ACHN (cell line): ENCODE measurements around the gene PGAP2.
"Not testable (repeated sequence)": the region's sequence is repeated elsewhere in the genome, so short reads cannot be mapped to it uniquely, and the experiment has no call there.

Experiments used
- DNase-seq: peaks from one replicate; pipeline ENCODE4 v3.0.0-alpha.2; 2015
- in situ Hi-C: cut with HindIII; loops from 2 replicates; pipeline ENCODE4 v1.10.0; 2017; ENCODE audit warnings: low sequenced_read_pairs, low pct_ligation_motif_present, low pct_unique_long_range_greater_than_20kb

Gene PGAP2

DNA sequence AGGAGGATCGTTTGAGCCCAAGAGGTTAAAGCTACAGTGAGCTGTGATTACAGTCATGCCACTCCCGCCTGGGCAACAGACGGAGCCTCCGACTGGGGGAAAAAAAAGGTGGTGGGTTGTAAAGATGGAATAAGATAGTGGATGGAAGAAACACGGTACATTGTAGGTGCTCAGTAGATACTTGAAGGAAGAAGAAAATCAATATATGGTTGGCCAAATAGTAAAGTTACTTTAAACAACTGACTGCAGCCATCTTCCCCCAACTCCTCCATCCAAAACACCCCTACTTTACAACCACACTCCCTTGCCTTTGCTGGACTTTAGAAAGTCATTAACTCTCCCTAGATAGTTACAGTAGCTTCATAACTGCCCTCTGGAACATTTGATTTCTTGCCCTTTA is 8.5 kb upstream of the PGAP2 start:
- no peak for DNase-seq
- in situ Hi-C loops: no loop called here

DNA sequence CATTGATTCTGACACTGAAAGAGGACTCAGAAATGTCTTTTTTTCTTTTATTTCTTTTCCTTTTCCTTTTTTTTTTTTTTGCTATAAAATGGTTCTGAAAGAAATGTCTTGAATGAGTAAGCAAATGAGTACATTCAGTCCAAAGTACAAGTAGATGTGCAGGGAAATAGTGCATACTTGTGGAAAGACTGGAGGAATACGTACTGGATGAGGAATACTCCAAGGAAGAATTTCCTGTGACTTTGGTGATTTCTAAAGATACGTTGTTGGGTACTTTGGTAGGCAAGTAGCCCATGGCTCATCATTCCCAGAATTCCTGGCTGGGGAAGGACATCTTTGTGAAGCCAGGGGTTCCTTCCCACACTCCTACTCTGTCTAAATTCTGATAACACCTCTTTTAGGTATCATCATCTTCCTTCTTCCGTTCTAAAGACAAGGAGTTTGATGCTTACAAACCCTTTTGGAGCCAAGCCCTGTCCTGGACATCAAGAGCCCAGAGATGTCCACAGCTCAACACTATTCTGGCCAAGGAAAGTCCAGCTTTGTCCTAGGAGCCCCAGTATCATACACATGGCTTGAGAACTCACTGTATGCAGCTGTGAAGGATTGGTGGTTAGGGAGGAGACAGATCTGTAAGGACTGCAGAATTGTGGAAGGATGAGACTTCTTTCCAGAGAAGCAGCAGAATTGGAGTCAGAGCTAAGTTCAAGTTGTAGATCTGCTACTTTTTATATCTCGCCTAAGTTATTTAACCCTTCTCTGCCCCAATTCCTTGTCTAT is 6.2 kb upstream of the PGAP2 start:
- in situ Hi-C loops: no loop called here
- peak; percentile 76 for DNase-seq

DNA sequence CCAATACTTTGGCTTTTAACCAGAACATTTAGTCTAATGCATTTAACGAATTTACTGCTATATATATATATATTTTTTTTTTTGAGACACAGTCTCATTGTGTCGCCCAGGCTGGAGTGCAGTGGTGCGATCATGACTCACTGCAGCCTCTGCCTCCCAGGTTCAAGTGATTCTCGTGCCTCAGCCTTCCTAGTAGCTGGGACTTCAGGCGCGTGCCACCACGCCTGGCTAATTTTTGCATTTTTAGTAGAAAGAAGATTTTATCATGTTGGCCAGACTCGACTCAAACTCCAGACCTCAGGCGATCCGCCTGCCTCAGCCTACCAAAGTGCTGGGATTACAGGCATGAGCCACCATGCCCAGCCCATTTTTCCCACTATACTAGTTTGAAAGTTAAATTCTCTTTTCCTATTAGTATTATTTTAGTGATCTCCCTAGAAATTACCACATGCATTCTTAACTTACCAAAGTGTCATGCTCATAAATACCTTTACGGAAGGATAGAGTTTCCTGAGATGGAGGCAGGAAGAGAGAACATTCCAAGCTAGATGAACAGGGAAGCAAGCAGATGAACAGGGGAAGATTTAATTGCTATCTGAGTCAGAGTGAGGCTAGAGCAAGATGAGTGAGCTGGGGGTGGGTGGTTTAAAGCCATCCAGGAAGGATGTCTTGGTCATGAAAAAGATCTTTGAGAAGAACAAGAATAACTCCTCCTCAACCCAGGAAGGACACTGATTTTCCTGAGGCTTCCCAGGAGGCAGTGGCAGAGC is 4.4 kb upstream of the PGAP2 start:
- in situ Hi-C loops: no loop called here
- no peak for DNase-seq

DNA sequence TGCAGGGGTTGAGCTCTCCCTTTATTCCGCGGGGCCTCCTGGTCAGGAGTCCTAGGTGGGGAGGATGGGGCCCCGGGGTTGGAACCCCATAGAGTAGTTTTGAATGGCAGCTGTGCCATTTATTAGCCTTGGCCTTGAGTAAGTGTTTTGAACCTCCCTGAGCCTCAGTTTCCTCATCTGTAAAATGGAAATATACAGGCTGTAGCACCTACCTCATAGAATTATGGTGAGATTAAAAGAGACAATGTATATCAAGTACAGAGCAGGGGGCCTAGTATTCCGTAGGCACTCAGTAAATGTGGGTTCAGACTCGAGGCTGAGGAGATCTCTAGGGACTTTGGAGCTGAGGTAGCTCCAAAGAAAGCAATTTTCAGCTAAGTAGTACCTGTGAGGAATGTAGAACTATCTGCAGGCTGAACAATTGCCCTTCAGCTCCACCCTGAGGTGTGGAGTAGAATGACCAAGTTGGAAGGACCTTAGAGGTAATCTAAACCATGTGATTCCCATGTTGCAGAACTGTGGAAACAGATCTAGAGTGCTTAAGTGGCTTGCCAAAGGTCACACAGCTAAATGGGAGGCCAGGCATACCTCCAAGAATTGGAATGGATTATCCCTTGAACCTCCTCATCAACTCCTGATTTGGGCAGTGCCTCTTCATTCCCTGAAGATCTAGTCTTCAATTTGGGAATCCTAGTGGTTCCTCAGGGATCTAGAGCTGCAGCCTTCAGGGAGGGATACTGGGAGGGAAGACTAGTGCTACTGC is 682 bp downstream of the PGAP2 start:
- peak; percentile 62 for DNase-seq
- in situ Hi-C loops: no loop called here

DNA sequence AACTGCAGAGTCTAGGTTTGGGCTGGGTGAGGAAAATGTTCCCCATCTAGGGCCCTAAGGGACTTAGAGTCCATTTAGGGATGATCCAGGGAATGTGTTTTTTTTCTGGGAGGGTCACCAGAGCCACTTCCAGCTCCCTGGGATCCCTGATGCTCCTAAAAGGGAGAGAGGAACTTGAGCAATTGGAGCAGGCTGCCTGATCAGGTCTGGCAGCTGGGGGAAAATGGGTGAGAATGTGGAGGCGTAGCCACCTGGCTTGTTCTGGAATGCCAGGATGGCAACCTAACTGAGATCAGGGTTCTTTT is 1.2 kb downstream of the PGAP2 start:
- in situ Hi-C loops: no loop called here
- no peak for DNase-seq

DNA sequence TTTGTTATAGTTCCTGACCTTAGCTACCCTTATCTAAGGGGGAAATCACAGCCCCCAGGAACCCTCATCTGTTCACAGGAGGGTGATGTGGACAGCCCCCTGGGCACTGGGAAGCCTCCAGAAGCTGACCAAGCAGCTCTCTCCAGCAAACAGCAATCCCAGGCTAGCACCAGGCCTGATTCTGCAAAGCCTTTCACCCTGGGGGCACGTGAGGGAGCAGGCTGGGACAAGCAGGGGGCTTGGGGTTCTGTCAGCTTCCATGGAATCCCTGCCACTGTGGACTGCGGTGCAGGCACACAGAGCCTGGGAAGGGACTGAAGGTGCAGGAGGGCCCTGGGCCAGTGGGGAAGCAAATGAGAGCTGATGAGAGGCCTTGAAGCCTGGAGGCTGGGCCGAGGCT is 2.1 kb downstream of the PGAP2 start:
- in situ Hi-C loops: no loop called here

DNA sequence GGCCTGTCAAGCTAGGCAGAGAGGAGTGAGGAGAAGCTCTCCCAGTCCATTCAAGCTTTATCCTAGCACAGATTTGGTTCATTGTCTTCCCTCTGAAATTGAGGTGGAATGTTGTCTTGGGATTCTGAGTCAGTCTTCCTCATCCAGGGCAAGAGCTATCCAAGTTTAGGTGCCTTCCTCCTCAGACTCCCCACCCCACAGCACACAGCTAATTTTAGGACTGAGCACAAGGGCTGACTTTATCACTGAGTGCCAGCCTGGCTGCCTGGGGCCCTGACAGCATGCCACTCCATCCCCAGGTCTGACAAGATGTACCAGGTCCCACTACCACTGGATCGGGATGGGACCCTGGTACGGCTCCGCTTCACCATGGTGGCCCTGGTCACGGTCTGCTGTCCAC is 2.6 kb downstream of the PGAP2 start:
- no peak for DNase-seq
- in situ Hi-C loops: no loop called here

More for the DNA sequence above, 2.1 kb downstream of the PGAP2 start:
- no peak for DNase-seq

DNA sequence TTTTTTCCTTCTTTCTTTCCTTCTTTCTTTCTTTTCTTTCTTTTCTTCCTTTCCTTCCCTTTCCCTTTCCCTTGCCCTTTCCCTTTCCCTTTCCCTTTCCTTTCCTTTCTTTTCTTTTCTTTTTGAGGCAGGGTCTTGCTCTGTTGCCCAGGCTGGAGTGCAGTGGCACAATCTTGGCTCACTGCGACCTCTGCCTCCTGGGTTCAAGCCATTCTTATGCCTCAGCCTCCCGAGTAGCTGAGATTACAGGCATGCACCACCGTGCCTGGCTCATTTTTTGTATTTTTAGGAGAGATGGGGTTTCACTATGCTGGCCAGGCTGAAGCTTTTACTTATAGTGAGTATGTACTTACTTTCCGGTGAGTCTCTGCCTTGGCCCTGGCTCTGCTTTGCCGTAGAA is 6.5 kb downstream of the PGAP2 start:
- in situ Hi-C loops, DNase-seq: not testable (repeated sequence)

DNA sequence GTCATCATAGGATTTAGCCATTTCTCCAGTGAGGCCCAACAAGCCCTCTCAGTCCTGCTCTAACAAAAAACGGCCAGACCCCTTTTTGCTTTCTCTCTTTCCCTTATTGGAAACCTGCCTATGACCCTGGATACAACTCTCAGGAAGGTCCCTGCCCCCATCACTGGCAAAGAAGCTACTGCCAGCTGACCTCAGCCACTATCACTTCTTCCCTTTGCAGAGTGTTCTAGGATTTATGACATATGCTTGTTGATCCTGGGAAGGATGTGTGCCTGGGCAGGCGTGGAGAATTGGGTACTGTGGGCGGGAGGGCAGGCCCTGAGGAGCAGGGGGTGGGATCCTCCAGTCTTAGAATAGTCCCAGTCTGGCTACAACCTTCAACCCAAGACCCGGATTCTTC is 7.5 kb downstream of the PGAP2 start:
- in situ Hi-C loops: no loop called here
- DNase-seq: no peak

DNA sequence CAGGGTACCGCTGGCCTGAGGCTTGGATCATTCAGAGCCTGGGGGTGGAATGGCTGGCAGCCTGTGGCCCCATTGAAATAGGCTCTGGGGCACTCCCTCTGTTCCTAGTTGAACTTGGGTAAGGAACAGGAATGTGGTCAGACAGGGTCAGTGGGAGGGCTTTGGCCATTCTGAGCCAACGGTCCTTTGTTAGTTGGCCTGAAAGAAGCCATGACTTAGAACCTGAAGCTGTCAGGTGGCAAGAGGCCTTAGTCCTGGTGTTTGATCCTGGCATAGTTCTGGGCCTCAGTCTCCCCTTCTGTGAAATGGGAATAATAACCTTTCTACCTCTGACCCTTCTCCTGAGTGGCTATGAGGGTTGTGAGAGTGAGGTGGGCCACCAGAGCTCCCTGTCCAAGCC is 8.3 kb downstream of the PGAP2 start:
- in situ Hi-C loops: no loop called here

DNA sequence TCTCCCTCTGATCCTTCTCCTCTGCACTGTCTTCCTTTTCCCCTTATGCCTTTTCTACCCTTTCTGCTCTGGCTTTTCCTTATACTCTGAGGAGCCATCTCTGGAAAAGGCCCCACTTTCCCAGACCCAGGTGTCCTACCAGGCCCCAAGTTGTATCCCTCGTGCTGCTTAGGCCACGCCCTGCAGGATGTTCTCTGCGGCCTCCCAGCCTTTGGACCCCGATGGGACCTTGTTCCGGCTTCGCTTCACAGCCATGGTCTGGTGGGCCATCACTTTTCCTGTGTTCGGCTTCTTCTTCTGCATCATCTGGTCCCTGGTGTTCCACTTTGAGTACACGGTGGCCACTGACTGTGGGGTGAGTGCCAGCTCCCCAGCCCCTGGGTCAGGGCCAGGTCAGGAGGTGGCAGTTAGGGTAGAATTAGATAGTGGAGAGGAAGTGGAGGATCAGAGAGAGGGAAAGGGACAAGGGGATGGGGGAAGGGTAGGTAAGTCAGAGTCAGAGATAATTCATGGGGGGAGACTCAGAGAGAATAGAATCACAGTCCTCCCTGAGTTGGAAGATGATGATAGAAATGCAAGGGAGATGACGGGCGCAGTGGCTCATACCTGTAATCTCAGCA is 8.9 kb downstream of the PGAP2 start:
- no peak for DNase-seq
- in situ Hi-C loops: no loop called here

More for the DNA sequence above, 8.3 kb downstream of the PGAP2 start:
- no peak for DNase-seq

DNA sequence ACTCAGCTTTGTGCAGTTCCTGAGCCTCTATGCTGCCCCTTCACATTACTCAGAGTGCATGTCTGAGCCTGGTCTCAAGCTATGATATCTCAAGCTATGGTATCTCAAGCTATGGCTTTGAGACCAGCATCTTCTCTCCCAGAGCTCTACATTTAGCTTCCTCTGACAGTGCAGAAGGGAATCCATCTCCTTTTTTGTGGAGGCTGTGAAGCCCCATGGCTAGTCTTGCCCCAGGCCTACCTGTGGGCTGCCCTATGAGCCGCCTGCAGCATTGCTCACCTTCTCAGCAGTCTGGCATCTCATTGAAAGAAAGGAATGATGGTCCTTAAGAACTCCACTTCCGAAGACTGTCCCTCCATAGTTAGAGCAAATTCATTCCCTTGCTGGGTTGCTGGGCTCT is 12.6 kb downstream of the PGAP2 start:
- in situ Hi-C loops: no loop called here

DNA sequence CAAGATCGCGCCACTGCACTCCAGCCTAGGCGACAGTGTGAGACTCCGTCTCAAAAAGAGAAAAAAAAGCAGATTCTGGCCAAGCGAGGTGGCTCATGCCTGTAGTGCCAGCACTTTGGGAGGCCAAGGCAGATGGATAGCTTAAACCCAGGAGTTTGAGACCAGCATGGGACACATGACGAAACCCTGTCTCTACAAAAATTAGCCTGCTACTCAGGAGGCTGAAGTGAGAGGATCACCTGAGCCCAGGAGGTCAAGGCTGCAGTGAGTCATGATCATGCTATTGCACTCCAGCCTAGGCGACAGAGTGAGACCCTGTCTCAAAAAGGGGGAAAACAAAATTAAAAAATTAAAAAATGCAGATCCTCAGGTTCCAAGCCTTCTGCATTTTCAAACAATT is 14.0 kb downstream of the PGAP2 start:
- no peak for DNase-seq
- in situ Hi-C loops: no loop called here

More for the DNA sequence above, 12.6 kb downstream of the PGAP2 start:
- no peak for DNase-seq

DNA sequence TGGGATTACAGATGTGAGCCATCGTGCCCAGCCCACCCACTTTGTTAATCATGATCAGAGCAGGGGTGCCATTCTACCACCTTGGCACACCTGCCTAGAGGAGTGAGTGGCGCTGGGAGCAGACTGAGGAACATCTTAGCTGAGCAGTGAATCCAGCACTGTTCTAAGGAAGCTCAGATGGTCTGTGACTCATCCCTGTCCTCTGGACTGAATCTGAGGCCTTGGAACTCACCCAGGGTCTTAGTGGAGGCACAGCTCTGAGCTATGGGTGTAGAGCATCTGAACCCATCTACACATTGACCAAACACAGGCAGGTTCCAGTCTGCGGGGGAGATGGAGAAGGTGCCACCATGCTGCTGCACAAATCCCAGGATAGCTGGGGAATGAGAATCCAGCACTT is 14.9 kb downstream of the PGAP2 start:
- in situ Hi-C loops: no loop called here
- DNase-seq: peak; percentile 72

DNA sequence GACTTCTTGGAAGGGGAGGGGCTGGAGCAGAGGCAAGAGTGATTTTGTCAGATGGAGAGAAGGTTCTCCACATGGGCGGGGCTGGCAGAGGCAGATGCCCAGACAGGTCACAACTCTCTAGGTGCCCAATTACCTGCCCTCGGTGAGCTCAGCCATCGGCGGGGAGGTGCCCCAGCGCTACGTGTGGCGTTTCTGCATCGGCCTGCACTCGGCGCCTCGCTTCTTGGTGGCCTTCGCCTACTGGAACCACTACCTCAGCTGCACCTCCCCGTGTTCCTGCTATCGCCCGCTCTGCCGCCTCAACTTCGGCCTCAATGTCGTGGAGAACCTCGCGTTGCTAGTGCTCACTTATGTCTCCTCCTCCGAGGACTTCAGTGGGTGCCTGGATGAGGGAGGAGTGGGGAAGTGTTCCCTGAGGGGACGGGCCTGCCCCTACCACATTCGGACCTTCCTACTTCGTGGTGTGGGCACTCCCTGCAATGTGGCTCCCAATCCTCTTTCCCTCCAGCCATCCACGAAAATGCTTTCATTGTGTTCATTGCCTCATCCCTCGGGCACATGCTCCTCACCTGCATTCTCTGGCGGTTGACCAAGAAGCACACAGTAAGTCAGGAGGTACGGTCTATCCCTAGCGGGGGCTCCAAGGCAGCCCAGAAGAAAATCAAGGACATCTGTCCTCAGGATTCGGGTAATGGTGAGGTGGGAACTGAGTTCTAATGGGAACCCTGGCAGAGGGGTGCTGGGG is 15.6 kb downstream of the PGAP2 start:
- in situ Hi-C loops: no loop called here
- no peak for DNase-seq

DNA sequence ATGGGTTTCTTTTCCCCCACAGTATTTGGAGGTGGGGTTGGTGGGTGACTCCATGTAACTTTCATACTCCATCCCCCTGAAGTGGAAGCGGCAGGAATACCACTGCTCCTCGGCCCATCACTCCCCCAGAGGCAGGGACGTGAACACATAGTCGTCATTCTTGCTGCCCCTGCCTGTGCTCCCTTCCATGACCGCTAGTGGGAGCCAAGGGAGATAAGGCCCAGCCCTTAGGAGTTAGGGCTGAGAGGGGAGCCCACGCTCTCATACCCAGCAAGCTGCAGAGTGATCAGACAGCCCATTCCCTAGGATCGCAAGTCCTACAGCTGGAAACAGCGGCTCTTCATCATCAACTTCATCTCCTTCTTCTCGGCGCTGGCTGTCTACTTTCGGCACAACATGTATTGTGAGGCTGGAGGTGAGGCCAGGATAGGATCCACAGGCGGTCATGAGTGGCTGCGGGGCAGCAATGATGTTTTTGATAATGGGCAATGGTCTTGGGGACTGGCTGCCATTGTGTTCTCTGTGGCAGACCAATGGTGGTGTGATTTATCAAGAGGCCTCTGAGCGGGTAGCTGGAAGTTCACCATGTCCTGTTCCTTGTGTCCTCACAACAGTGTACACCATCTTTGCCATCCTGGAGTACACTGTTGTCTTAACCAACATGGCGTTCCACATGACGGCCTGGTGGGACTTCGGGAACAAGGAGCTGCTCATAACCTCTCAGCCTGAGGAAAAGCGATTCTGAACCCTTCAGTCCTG is 16.5 kb downstream of the PGAP2 start:
- in situ Hi-C loops: no loop called here
- DNase-seq: peak; percentile 13

DNA sequence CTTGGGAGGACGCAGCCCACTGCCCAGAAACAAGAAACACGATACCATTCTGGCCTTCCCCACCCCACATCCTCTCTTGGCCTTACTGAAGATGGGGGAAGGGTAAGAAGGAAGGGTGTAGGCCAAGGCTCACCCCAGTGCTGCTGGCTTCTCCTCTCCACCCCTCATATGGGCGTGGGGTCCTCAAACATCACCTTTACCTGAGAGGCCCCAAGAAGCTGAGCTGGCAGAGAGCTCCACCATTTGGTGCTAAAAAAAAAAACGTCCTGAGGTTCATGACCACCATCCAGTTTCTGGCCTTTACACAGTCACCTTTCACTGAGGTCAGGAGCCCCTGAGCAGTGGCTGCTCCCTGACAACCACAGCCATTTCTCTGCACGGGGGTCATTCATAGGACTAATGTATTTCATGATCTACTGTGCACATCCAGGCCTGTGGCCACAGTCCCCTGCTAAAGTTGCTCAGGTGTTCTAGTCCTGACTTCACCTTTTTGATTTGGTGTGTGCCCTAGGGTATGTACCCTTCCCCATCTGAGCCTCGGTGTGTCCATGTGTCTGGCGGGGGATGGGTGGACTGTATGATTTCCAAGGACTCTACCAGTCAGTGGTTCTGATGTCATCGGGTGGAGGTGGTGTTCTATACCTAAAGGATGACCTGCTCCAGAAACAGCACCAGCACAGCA is 17.3 kb downstream of the PGAP2 start:
- DNase-seq: no peak
- in situ Hi-C loops: no loop called here
